SK-N-SH (cell line): ENCODE data around the gene SLC25A21. TPM values are rescaled to one million over a fixed set of nuclear protein-coding genes. Genes with fewer than 3 reads are reported as not detected.

Source experiments
- CTCF ChIA-PET: fragments of 300-600, 350-600 bp; formaldehyde crosslinking; extraction: SDS; loops from one replicate; lab custom pipeline; 2021; lab: Yijun Ruan, JAX
- POLR2A ChIA-PET: fragments of 350-600 bp; sonication (Branson Sonifier 250); formaldehyde crosslinking; extraction: SDS; loops from one replicate; lab custom pipeline; 2020; ENCODE audit warnings: antibody characterized with exemption, inconsistent platforms; lab: Yijun Ruan, JAX
- DNase-seq: peaks from one replicate; pipeline ENCODE4 v3.0.0; 2012
- H2AFZ ChIP-seq: fragments of 200-600 bp; sonication (generic); 2 replicates; pipeline ENCODE4 v1.8.1; 2016; ENCODE audit warnings: antibody characterized with exemption, mild to moderate bottlenecking, low read depth
- H3F3A ChIP-seq: fragments of 200-600 bp; sonication (generic); replicated peaks from 2 replicates; pipeline ENCODE3; 2016; ENCODE audit warnings: antibody characterized with exemption, mild to moderate bottlenecking; ENCODE audit not compliant: insufficient read depth
- H3K27ac ChIP-seq, 2 experiments: fragments of 200-500 bp in 1 of 2; fragments of 200-600 bp in 1 of 2; sonication (Bioruptor generic) in 1 of 2; sonication (generic), shearing (Covaris generic) in 1 of 2; 2 replicates each; pipeline versions ENCODE4 v1.5.1 to v1.6.1; 2014 to 2016; ENCODE audit warnings: low read depth in 2 of 2, inconsistent platforms in 1 of 2, low read length in 1 of 2, mild to moderate bottlenecking in 1 of 2, mixed read lengths in 1 of 2
- H3K27me3 ChIP-seq: fragments of 200-600 bp; sonication (generic), shearing (Covaris generic); 2 replicates; pipeline ENCODE4 v1.6.1; 2016; ENCODE audit warnings: mixed run types; ENCODE audit not compliant: insufficient read depth
- H3K36me3 ChIP-seq, 2 experiments: fragments of 200-500 bp in 1 of 2; fragments of 200-600 bp in 1 of 2; sonication (Bioruptor generic) in 1 of 2; sonication (generic) in 1 of 2; replicated peaks in 1 of 2; 2 replicates each; pipeline versions ENCODE3 to v1.5.1; 2014 to 2016; ENCODE audit warnings: low read length in 1 of 2, mild to moderate bottlenecking in 1 of 2; ENCODE audit not compliant: insufficient read depth in 2 of 2, control insufficient read depth in 1 of 2
- H3K4me1 ChIP-seq, 2 experiments: fragments of 200-500 bp in 1 of 2; fragments of 200-600 bp in 1 of 2; sonication (Bioruptor generic) in 1 of 2; sonication (generic), shearing (Covaris generic) in 1 of 2; 2 replicates each; pipeline versions ENCODE4 v1.5.1 to v1.6.1; 2014 to 2016; ENCODE audit warnings: low read depth in 1 of 2, low read length in 1 of 2, mixed run types in 1 of 2; ENCODE audit not compliant: insufficient read depth in 2 of 2, control insufficient read depth in 1 of 2
- H3K4me2 ChIP-seq: fragments of 200-600 bp; sonication (generic), shearing (Covaris generic); 2 replicates; pipeline ENCODE4 v1.6.1; 2017; ENCODE audit warnings: mixed run types
- H3K4me3 ChIP-seq, 2 experiments: fragments of 200-500 bp in 1 of 2; fragments of 200-600 bp in 1 of 2; sonication (Bioruptor generic) in 1 of 2; sonication (generic), shearing (Covaris generic) in 1 of 2; 2 replicates each; pipeline versions ENCODE4 v1.5.1 to v1.8.1; 2014 to 2016; ENCODE audit warnings: low read depth in 2 of 2, inconsistent platforms in 1 of 2, low read length in 1 of 2, mild to moderate bottlenecking in 1 of 2, mixed read lengths in 1 of 2, moderate library complexity in 1 of 2
- H3K79me2 ChIP-seq: fragments of 200-600 bp; sonication (generic); 2 replicates; pipeline ENCODE4 v1.8.1; 2017; ENCODE audit warnings: mild to moderate bottlenecking; ENCODE audit not compliant: insufficient read depth
- H3K9ac ChIP-seq: fragments of 200-600 bp; sonication (generic); 2 replicates; pipeline ENCODE4 v1.6.1; 2017; ENCODE audit warnings: mixed run types
- H3K9me2 ChIP-seq: fragments of 200-600 bp; sonication (generic); 2 replicates; pipeline ENCODE4 v1.6.1; 2017; ENCODE audit warnings: mixed run types
- H3K9me3 ChIP-seq: fragments of 200-600 bp; sonication (generic); 2 replicates; pipeline ENCODE4 v1.6.1; 2017; ENCODE audit warnings: mixed run types, mild to moderate bottlenecking, moderate library complexity
- H4K20me1 ChIP-seq: fragments of 200-600 bp; sonication (generic); 2 replicates; pipeline ENCODE4 v1.6.1; 2017; ENCODE audit warnings: mild to moderate bottlenecking, mixed run types; ENCODE audit not compliant: insufficient read depth
- CTCF ChIP-seq: fragments of 200-600 bp; sonication (generic); IDR thresholded peaks from 2 replicates; pipeline ENCODE4 v1.6.1; 2017; ENCODE audit warnings: antibody characterized with exemption, mild to moderate bottlenecking, moderate library complexity
- EZH2phosphoT487 ChIP-seq: fragments of 200-600 bp; sonication (generic); IDR thresholded peaks from 2 replicates; pipeline ENCODE4 v1.6.1; 2017; ENCODE audit warnings: low read depth, mixed run types, mild to moderate bottlenecking, antibody characterized with exemption, moderate library complexity, borderline replicate concordance
- FOSL2 ChIP-seq: IDR thresholded peaks from 2 replicates; pipeline ENCODE4 v1.4.0; 2012; ENCODE audit warnings: low read depth, mild to moderate bottlenecking, moderate library complexity, borderline replicate concordance
- FOXJ3 ChIP-seq: sonication (generic); formaldehyde crosslinking; IDR thresholded peaks from 2 replicates; pipeline ENCODE4 v1.5.1; 2020; ENCODE audit warnings: mild to moderate bottlenecking, missing genetic modification reagents
- FOXM1 ChIP-seq: IDR thresholded peaks from 2 replicates; pipeline ENCODE4 v1.4.0; 2012; ENCODE audit warnings: low read depth, mild to moderate bottlenecking
- NRF1 ChIP-seq: IDR thresholded peaks from 2 replicates; pipeline ENCODE4 v1.6.1; 2012; ENCODE audit warnings: low read depth, mild to moderate bottlenecking, low read length
- POLR2AphosphoS5 ChIP-seq: IDR thresholded peaks from 2 replicates; pipeline ENCODE4 v1.6.1; 2012; ENCODE audit warnings: low read depth, low read length
- RFX5 ChIP-seq: IDR thresholded peaks from 2 replicates; pipeline ENCODE4 v1.6.1; 2012; ENCODE audit warnings: mild to moderate bottlenecking, improper control_type of control experiment, low read length
- RXRA ChIP-seq: IDR thresholded peaks from 2 replicates; pipeline ENCODE4 v1.4.0; 2012; ENCODE audit warnings: low read depth, mild to moderate bottlenecking, borderline replicate concordance
- TCF12 ChIP-seq: IDR thresholded peaks from 2 replicates; pipeline ENCODE4 v1.4.0; 2012
- TEAD4 ChIP-seq: IDR thresholded peaks from 2 replicates; pipeline ENCODE4 v1.4.0; 2012; ENCODE audit warnings: mild to moderate bottlenecking, borderline replicate concordance; ENCODE audit not compliant: insufficient read depth
- USF1 ChIP-seq: IDR thresholded peaks from 2 replicates; pipeline ENCODE4 v1.4.0; 2012; ENCODE audit warnings: low read depth, borderline replicate concordance
- YY1 ChIP-seq: IDR thresholded peaks from 2 replicates; pipeline ENCODE4 v1.4.0; 2012; ENCODE audit warnings: low read depth, mild to moderate bottlenecking
- WGBS: methylation state at CpG from one replicate; pipeline ENCODE4 v1.1.6; 2017; ENCODE audit warnings: low lambda C conversion rate; 5-methylcytosine and 5-hydroxymethylcytosine counted together
- polyA plus RNA-seq, 3 experiments: library from polyadenylated mRNA; depleted of rRNA; stranded (reverse); fragments of >200 nt; gene quantifications; 2 replicates each; pipeline ENCODE4 v1.2.3, GENCODE V29; 2012

The SLC25A21 gene
- polyA plus RNA-seq, 1 of the 3 experiments (the other 2 are of a cell fraction) = not detected

- H3K27me3 ChIP-seq = no peaks in the 10 kb centered on the region
- no peaks in the 10 kb centered on the region for H3K9me2 ChIP-seq
- H3K4me2 ChIP-seq = no peak overlapping the region
- ChIA-PET POLR2A (no interaction called here), CTCF (no interaction called here)
- H3K9me3 ChIP-seq = no peaks in the 10 kb centered on the region
- H3K4me3 ChIP-seq = no peak overlapping the region
- H3K36me3 ChIP-seq = no peaks in the 10 kb centered on the region
- no peak overlapping the region for H3K27ac ChIP-seq
- 2% methylated on average over 5 of the region's 5 CpGs for WGBS
- DNase-seq = no peak
- H2AFZ ChIP-seq = no peak overlapping the region
- no peaks in the 10 kb centered on the region for H4K20me1 ChIP-seq
- H3K79me2 ChIP-seq = no peaks in the 10 kb centered on the region
- H3F3A ChIP-seq = no peaks in the 10 kb centered on the region
- no peak overlapping the region for H3K9ac ChIP-seq
- TF ChIP-seq FOXM1 = no peak
- no peak for TF ChIP-seq FOXJ3 (CRISPR knock-in tag)
- no peak for TF ChIP-seq RFX5
- no peaks in the 10 kb centered on the region for H3K4me1 ChIP-seq
Measured at GRCh38 chr14:37116933-37117849, 55.2 kb downstream of the SLC25A21 start.

DNA sequence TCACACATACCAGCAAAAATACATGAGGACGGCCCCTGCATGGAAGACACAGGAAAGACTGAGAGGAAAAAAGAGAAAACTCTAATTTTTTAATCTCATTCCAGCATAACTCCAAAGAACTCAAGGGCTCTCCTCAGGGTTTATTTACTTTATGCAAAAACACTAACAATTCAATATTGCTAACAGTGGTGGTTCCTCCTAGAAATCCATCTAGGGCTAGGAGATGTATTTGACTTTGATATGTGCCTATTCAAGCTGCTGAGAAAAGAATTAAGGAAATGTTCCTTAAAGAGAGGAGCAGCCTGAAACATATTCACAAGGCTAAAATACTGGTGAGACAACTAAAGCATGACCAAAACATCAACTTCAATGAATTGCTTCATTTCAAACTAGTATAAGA lies 57.0 kb downstream of the SLC25A21 start:
- Histone ChIP-seq H2AFZ (no peak overlapping the region), H3K4me1 (no peaks in the 10 kb centered on the region), H3F3A (no peaks in the 10 kb centered on the region), H3K4me2 (no peak overlapping the region), H3K4me3 (no peak overlapping the region), H3K27ac (no peak overlapping the region), H3K79me2 (no peaks in the 10 kb centered on the region)
- CTCF ChIA-PET = no interaction called here
- no peak for TF ChIP-seq TCF12
- no peak for TF ChIP-seq EZH2phosphoT487
- no peak for TF ChIP-seq FOSL2
- TF ChIP-seq RXRA = no peak
- no peak for TF ChIP-seq USF1
- no peak for TF ChIP-seq TEAD4
- TF ChIP-seq FOXJ3 (CRISPR knock-in tag) = no peak
- no peak for TF ChIP-seq CTCF
- no peak for TF ChIP-seq POLR2AphosphoS5
- no peak for TF ChIP-seq RFX5
- no peak for TF ChIP-seq NRF1
- no peak for TF ChIP-seq YY1
- TF ChIP-seq, all 33 proteins: peak for 0
- Histone ChIP-seq H3K9me2 (no peaks in the 10 kb centered on the region), H3K27me3 (no peaks in the 10 kb centered on the region), H3K9ac (no peak overlapping the region), H3K9me3 (no peaks in the 10 kb centered on the region), H3K36me3 (no peaks in the 10 kb centered on the region), H4K20me1 (no peaks in the 10 kb centered on the region)
- 38% methylated on average over 1 of the region's 1 CpG for WGBS
- DNase-seq = no peak
- POLR2A ChIA-PET = no interaction called here
